AG10803 (cell line): Measurements from ENCODE around the gene PTK6.
"Not testable (repeated sequence)": the region's sequence is repeated elsewhere in the genome, so short reads cannot be mapped to it uniquely, and the experiment has no call there.

Experiments
- DNase-seq: peaks from one replicate; pipeline ENCODE4 v3.0.0; 2010; ENCODE audit warnings: low read depth
- H3K4me3 ChIP-seq: 2 replicates; pipeline ENCODE4 v1.5.1; 2011; ENCODE audit warnings: mild to moderate bottlenecking, low read length, control low read depth
- CTCF ChIP-seq: conservative IDR thresholded peaks from 2 replicates; pipeline ENCODE4 v1.5.1; 2011; ENCODE audit warnings: mild to moderate bottlenecking, low read length, control low read depth, inconsistent platforms

Gene PTK6

GRCh38 chr20:63518351-63518861 lies 18.8 kb downstream of the PTK6 start:
- no peak for DNase-seq
- TF ChIP-seq CTCF, result no peak
- no peak overlapping the region for H3K4me3 ChIP-seq

- H3K4me3 ChIP-seq, result no peak overlapping the region
- DNase-seq, result no peak
- no peak for TF ChIP-seq CTCF
Measured at GRCh38 chr20:63517376-63518309, 19.5 kb downstream of the PTK6 start.

GRCh38 chr20:63514520-63514919 lies 22.7 kb downstream of the PTK6 start:
- H3K4me3 ChIP-seq, DNase-seq: not testable (repeated sequence)

- no peak for TF ChIP-seq CTCF
- H3K4me3 ChIP-seq, result no peak overlapping the region
- no peak for DNase-seq
Measured at GRCh38 chr20:63513207-63513606, 24.0 kb downstream of the PTK6 start.

GRCh38 chr20:63509088-63509564 lies 28.1 kb downstream of the PTK6 start:
- TF ChIP-seq CTCF, result no peak
- no peak overlapping the region for H3K4me3 ChIP-seq
- peak; percentile 32 for DNase-seq

- TF ChIP-seq CTCF, result no peak
- DNase-seq, result no peak
- H3K4me3 ChIP-seq, result no peak overlapping the region
Measured at GRCh38 chr20:63508072-63508768, 29.0 kb downstream of the PTK6 start.

- no peak for TF ChIP-seq CTCF
- no peak for DNase-seq
- no peak overlapping the region for H3K4me3 ChIP-seq
Measured at GRCh38 chr20:63507083-63507743, 30.0 kb downstream of the PTK6 start.
